Mucosa of gallbladder (tissue), 1 donor: ENCODE measurements around the gene TCF4. TPM values are rescaled to one million over a fixed set of nuclear protein-coding genes. Genes with fewer than 3 reads are reported as not detected.
A peak's percentile ranks its signal among the peaks of the same experiment; 100 is the strongest.

Experiments
- DNase-seq: peaks from one replicate; pipeline ENCODE4 v3.0.0-alpha.2; 2020; ENCODE audit warnings: low spot score
- total RNA-seq: library from RNA; stranded (reverse); gene quantifications from one replicate; pipeline ENCODE4 v1.2.1, GENCODE V29; 2021
- donor health status: DM: no; HTN: no; CAD: no.

The TCF4 gene
- total RNA-seq, 1 donor from 2014 or later: 44.5 TPM

GRCh38 chr18:55324166-55324565 lies 263.8 kb downstream of the TCF4 start:
- DNase-seq: no peak

DNA sequence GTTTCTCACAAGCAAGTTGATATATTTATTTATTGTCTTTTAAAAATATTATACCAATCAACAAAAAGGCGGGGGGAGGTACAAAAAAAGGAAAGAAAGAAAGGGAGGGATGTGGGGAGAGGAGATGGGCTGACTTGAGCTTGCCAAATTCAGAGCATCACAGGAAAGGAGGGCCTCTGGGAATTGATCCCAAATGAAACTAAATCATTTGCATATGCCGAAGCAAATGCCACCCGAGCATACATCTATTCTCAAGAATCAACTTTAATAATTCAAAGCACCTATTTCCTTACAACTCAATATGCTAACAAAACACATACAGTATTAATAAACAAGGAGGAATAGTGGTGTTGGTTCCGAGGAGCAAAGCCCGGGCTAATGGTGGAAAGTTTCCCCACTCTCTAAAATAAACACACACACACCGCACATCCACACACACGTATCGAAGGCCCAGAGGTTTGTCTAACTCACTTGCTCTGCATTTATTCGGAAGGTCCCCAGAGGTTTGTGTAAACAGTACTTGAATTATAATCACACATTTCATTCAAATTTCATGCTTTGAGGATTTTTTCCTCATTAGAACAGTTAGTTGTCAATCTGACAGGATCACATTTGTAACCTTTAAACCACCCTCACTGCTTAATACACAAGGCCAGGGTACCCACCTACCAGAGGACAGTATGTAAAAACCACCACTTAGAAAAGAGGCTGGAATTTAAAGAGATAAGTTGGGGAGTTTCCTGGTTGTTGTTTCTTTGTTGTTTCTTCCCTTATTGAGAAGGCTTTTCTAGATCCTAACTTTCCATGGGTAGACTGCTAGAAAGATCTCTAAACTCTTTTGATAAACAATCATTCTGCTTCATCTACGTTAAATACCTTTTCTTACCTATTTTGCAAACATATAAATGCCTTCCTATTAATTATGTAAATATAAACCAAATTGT lies 264.7 kb downstream of the TCF4 start:
- no peak for DNase-seq

DNA sequence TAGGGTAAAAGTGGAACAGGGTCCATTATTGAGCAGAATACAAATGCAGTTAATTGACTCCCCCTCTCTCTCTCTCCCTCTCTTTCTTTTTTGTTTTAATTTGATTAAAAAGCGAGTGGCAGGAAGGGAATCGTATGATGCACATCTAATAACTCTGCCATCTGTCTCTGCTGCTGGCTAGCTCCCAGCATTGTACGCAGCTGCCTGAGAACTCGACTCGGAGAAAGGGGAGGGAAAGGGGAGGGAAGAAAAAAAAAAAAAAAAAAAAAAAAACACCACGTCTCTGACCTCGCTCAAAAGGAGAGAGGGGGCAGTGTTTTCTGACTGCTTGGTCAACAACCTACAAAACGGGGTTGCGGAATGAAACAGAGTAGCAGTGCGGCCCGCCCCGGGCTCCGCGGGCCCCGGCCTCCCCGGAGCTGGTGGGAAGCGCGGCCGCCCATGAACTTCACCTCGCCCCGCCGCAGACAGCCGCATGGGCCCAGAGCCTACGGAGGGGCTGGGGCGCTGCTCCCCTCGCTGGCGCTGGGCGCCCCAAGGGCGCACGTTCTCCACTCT lies 265.7 kb downstream of the TCF4 start:
- peak; percentile 69 for DNase-seq

- DNase-seq: peak; percentile 79
Measured at GRCh38 chr18:55321265-55322177, 266.5 kb downstream of the TCF4 start.

GRCh38 chr18:55320424-55321264 lies 267.3 kb downstream of the TCF4 start:
- no peak for DNase-seq

DNA sequence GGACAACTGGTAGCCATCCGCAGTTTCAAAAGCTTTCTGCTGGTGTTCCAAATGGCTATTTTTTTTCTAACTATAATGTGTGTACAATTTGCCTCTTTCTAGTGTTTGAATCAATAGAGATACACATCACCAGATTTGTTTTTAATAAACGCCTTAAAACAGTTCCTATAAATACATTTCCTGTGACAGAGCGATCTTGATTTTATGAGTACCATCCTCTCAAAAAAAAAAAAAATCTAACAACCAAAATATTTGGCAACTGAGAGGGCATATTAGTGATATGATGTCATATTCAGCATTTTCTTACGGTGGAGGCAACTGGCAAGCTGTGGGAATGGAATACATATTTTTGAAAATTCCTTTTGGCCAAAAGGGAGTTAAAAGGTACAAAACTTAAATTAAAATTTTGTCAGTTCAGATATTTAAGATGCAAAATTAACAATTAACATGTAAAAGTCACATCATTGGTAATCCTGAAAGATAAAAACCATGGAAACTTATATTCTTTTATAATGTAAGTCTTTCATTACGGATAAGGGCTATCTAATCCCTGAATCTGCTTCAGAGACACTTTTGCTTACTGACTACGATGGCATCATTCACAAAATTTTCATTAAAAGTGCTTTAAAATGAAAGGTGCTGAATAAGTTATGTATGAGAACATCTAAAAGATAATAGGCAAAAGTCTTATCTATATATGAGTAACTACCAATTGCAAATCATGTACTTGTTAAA lies 268.4 kb downstream of the TCF4 start:
- DNase-seq: no peak

- no peak for DNase-seq
Measured at GRCh38 chr18:55318951-55319441, 269.0 kb downstream of the TCF4 start.

DNA sequence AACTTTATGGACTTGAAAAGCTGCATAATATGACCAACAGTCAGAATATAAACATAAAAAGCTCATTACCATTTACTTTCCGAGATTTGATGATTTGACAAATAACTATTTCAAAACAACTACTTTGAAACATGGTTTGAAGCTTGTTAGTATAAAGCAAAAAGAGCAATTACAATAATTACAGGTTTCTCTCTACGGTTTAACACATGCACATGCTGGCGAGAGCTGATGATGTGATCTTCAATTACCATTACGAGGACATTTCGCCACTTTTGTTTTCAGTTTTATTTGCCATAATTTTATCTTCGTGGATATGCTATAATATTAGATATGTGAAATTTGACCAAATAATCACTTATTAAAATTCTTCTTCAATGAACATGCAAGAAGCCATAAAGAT lies 270.1 kb downstream of the TCF4 start:
- DNase-seq: no peak

DNA sequence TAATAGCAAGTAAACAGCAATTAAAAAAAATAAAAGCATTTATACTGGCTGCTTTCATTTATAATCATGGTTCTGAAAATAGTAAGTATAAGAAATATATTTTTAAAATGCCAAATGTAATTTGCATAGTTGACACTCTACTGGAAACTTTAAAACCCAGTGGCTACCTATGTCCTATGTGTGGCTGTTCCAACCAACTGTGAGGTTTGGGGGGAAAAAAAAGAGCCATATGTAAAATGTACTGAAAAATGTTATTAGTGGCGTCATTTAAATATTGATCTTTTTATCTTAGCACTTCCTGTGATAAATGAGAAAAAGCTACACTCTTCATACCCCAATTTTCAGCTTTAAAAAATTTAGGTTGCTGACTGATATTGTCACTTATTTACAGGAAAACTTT lies 270.7 kb downstream of the TCF4 start:
- no peak for DNase-seq

- no peak for DNase-seq
Measured at GRCh38 chr18:55316486-55317184, 271.4 kb downstream of the TCF4 start.

GRCh38 chr18:55314615-55315237 lies 273.3 kb downstream of the TCF4 start:
- no peak for DNase-seq

- DNase-seq: no peak
Measured at GRCh38 chr18:55314031-55314430, 274.0 kb downstream of the TCF4 start.

DNA sequence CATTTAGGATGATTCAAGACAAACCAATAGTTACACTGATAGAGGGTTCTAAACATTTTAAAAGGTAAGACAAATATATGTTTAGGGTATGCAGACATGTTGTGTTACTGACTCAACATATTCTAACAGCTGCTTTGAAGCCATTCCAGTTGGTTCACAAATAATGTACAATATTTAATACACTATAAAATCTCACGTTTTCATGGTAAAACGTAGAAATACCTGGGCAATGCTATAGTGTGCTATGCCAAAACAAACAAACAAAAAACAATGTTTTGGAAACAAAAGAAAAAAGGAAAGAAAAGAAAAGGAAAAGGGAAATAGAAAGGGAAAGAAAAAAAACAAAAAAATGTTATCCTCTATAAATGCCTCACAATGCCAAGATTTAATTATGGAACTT lies 277.1 kb downstream of the TCF4 start:
- no peak for DNase-seq

- DNase-seq: no peak
Measured at GRCh38 chr18:55310044-55310676, 277.8 kb downstream of the TCF4 start.

- no peak for DNase-seq
Measured at GRCh38 chr18:55309249-55309648, 278.7 kb downstream of the TCF4 start.

DNA sequence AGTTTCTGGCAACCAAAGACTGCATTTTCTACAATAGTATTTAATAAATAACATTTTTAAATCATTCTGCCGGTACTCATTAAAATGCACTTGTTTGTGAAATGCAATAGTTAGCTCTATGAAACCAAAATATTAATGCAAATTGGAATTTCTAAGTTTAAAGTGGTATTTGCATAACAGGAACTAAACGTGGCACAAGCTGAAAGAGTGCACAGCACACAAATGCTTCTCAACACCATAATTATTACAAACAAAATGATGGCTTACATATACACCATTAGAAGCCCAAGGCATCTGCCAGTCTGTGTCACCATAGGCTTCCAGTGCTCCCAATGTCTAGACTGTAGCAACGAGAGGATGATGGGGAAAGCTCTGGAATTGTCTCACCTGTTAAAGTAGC lies 280.5 kb downstream of the TCF4 start:
- DNase-seq: no peak

DNA sequence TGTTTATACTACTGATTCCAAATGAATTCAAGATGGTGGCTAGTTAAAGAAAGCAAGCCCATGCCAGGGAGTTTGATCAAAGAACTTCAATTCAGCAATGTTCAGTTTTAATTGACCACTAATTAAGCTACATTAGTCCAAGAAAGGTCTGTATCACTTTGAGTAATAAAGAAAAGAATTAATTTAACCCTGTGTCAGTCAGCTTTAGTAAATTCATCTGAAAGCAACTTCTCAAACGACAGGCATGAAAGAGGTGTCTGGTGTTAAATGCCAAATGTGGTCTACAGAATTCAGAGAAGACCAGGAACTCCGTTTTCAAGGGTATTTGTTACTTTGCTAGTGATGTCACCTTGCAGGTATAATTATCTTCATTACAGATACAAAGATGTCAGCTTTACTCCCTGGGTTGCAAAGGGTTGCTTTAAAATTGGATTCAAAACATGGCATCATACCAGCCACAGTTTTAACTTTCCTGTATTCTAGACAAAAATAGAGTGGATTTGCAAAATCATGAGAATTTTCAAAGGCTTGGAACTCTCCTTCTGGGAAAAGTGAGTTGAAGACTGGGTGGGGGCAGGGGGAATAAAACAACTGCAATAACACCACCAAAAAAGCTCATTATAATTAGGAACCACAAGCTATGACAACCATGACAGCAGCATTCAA lies 281.5 kb downstream of the TCF4 start:
- no peak for DNase-seq

DNA sequence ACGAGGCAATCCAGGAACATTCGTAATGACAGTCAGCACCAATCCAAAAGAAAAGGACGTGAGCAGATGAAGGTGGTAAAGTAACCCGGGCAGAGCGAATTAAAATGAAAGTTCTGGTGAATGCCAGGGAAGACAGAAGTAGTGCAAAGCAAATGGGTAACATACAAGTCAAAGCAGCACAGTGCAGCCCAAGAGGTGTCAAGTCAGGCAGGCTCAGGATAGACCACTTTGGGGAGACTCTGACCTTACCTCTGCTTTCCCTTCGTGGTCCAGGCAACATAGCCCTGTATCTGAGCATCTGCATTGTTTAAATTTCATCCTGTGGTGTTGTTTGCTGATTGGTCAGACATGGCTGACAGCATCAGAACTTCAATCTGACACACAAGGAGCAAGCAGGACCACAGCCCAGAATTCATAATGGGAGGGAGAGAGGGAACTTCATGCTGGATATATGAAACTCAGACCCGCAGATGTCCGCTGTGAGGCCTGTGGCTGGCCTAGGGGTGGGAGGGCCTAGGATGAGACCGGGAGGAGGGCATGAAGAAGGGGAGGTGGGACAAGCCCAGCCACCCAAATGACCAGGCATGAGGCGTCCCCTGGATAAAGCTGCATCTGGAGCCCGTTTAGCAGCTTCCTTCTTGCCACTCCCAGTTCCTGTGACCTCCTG lies 285.7 kb downstream of the TCF4 start:
- no peak for DNase-seq
